DND-41 (cell line): ENCODE data around the gene MRNIP.

Source experiments
- EZH2 ChIP-seq: IDR thresholded peaks from 3 replicates; pipeline ENCODE4 v1.6.1; 2012; ENCODE audit warnings: borderline replicate concordance, low read depth, mild to moderate bottlenecking, moderate library complexity, low read length, inconsistent platforms; ENCODE audit not compliant: severe bottlenecking
- TF ChIP-seq, protein P1 (sequence below): IDR thresholded peaks from 2 replicates; pipeline ENCODE4 v1.5.1; 2012; ENCODE audit warnings: borderline replicate concordance, low read length, moderate library complexity, mild to moderate bottlenecking; ENCODE audit not compliant: poor library complexity, severe bottlenecking; ENCODE audit errors: extremely low read depth

DNA sequence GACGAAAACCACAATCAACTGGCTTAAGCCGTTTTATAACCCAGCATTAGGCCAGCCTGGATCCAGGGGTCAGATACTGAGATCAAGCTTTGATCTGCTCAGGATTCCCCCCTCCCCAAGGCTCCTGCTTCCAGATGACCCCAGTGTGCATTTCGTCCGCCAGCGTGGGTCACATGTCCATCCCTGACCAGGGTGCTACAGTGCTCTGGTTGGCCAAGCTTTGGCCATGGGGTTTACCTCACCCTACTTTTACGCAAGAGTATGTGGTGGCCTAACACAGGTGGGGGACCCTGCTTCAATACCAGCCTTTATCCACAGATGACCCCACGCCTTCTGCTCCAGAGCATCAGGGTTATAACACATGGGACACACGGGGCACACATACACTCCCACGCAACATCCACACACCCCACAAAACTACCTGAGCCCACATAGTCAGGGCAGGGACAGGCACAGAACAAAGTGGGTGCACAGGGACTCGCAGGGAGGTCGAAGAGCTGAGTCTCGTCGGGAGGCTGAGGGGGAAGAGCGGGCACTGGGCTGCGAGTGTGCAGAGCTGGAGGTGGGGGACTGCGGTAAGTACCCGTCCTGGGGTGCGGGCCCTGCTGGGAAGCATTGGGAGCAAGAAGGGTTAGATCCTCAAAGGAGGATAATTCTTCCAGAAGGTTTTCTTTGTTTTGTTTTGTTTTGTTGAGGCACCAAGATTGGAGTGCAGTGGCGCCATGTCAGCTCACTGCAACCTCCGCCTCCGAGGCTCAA lies 42.9 kb downstream of the MRNIP start:
- TF ChIP-seq, protein P1, sequence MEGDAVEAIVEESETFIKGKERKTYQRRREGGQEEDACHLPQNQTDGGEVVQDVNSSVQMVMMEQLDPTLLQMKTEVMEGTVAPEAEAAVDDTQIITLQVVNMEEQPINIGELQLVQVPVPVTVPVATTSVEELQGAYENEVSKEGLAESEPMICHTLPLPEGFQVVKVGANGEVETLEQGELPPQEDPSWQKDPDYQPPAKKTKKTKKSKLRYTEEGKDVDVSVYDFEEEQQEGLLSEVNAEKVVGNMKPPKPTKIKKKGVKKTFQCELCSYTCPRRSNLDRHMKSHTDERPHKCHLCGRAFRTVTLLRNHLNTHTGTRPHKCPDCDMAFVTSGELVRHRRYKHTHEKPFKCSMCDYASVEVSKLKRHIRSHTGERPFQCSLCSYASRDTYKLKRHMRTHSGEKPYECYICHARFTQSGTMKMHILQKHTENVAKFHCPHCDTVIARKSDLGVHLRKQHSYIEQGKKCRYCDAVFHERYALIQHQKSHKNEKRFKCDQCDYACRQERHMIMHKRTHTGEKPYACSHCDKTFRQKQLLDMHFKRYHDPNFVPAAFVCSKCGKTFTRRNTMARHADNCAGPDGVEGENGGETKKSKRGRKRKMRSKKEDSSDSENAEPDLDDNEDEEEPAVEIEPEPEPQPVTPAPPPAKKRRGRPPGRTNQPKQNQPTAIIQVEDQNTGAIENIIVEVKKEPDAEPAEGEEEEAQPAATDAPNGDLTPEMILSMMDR = no peak
- TF ChIP-seq EZH2 = no peak
